Neural progenitor cell (in vitro differentiated cells): ENCODE data around the gene RAB5B. TPM values are rescaled to one million over a fixed set of nuclear protein-coding genes. Genes with fewer than 3 reads are reported as not detected.

Experiments
- DNase-seq: peaks from one replicate; pipeline ENCODE4 v3.0.0-alpha.2; 2016; ENCODE audit warnings: low spot score
- H2AFZ ChIP-seq: fragments of 200-600 bp; sonication (generic); replicated peaks from 2 replicates; pipeline ENCODE4 v1.6.1; 2016; ENCODE audit warnings: antibody characterized with exemption
- H3F3A ChIP-seq: fragments of 200-600 bp; sonication (generic); 2 replicates; pipeline ENCODE4 v1.6.1; 2016; ENCODE audit warnings: antibody characterized with exemption, low read depth
- H3K27ac ChIP-seq: fragments of 200-600 bp; sonication (generic); 2 replicates; pipeline ENCODE4 v1.5.1; 2016; ENCODE audit warnings: mild to moderate bottlenecking
- H3K27me3 ChIP-seq: fragments of 200-600 bp; sonication (generic); 2 replicates; pipeline ENCODE4 v1.6.1; 2016; ENCODE audit warnings: mild to moderate bottlenecking, moderate library complexity
- H3K36me3 ChIP-seq: fragments of 200-600 bp; sonication (generic); 2 replicates; pipeline ENCODE4 v1.5.1; 2016
- H3K4me1 ChIP-seq: fragments of 200-600 bp; sonication (generic); 2 replicates; pipeline ENCODE4 v1.6.1; 2016; ENCODE audit warnings: mixed run types
- H3K4me2 ChIP-seq: fragments of 200-600 bp; sonication (generic); 2 replicates; pipeline ENCODE4 v1.6.1; 2016
- H3K4me3 ChIP-seq: fragments of 200-600 bp; sonication (generic); 2 replicates; pipeline ENCODE4 v1.5.1; 2016
- H3K79me2 ChIP-seq: fragments of 200-600 bp; sonication (generic); 2 replicates; pipeline ENCODE4 v1.6.1; 2016; ENCODE audit warnings: low read depth
- H3K9ac ChIP-seq: fragments of 200-600 bp; sonication (generic); 2 replicates; pipeline ENCODE4 v1.6.1; 2016
- H3K9me3 ChIP-seq: fragments of 200-600 bp; sonication (generic); 2 replicates; pipeline ENCODE4 v1.5.1; 2016; ENCODE audit warnings: low read depth
- H4K20me1 ChIP-seq: fragments of 200-600 bp; sonication (generic); 2 replicates; pipeline ENCODE4 v1.6.1; 2016; ENCODE audit warnings: low read depth
- H3K27ac Mint-ChIP-seq: 3 replicates; pipeline ENCODE4 v1.8.0; 2021; ENCODE audit warnings: mixed read lengths
- H3K27me3 Mint-ChIP-seq: 2 replicates; pipeline ENCODE4 v1.8.0; 2022; ENCODE audit warnings: low read depth, mild to moderate bottlenecking, inconsistent platforms, moderate library complexity, mixed read lengths; ENCODE audit not compliant: insufficient read depth
- H3K36me3 Mint-ChIP-seq: 3 replicates; pipeline ENCODE4 v1.8.0; 2021; ENCODE audit warnings: mixed read lengths
- H3K4me1 Mint-ChIP-seq: 3 replicates; pipeline ENCODE4 v1.8.0; 2021; ENCODE audit warnings: mixed read lengths
- H3K4me3 Mint-ChIP-seq: 3 replicates; pipeline ENCODE4 v1.8.0; 2021; ENCODE audit warnings: mild to moderate bottlenecking, moderate library complexity, mixed read lengths
- H3K9me3 Mint-ChIP-seq: 3 replicates; pipeline ENCODE4 v1.8.0; 2020; ENCODE audit warnings: mixed read lengths
- EZH2 ChIP-seq: fragments of 200-600 bp; sonication (generic); IDR thresholded peaks from 2 replicates; pipeline ENCODE4 v1.6.1; 2017; ENCODE audit warnings: antibody characterized with exemption, mild to moderate bottlenecking, moderate library complexity
- EZH2phosphoT487 ChIP-seq: fragments of 200-600 bp; sonication (generic); IDR thresholded peaks from 2 replicates; pipeline ENCODE4 v1.6.1; 2017; ENCODE audit warnings: antibody characterized with exemption
- total RNA-seq: library from RNA; depleted of rRNA; stranded (reverse); fragments of >200 nt; gene quantifications from 2 replicates; pipeline ENCODE4 v1.2.3, GENCODE V29; 2015; ENCODE audit warnings: low replicate concordance
- TF ChIP-seq, protein P1 (sequence below): fragments of 200-600 bp; sonication (generic); IDR thresholded peaks from 2 replicates; pipeline ENCODE4 v1.5.1; 2017; ENCODE audit warnings: antibody characterized with exemption, mild to moderate bottlenecking

The RAB5B gene
- total RNA-seq, 1 donor from 2014 or later = 62.9 TPM

DNA sequence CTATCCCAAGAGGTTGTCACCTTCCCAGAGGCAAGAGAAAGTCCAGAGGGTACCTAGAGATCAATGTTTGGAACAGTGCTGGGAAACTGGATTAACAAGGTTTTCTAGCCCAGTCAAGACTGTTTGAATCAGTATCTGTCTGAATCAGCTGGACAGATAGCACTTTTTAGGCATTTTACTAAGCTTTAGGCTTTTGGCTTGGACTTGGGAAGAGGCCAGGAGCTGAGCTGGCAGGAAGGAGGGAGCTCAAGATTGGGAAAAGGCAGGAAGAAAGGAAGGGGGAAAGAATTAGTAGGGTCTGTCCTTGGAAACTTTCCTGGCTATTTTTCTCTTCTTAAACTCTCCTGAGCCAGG lies 55.3 kb downstream of the RAB5B start:
- no peak overlapping the region for H3K4me3 ChIP-seq
- no peaks in the 10 kb centered on the region for H3K79me2 ChIP-seq
- peaks cover 51% of the 10 kb centered on the region for H3K36me3 Mint-ChIP-seq
- H3K27ac Mint-ChIP-seq = no peak overlapping the region
- no peaks in the 10 kb centered on the region for H4K20me1 ChIP-seq
- no peak for DNase-seq
- no peaks in the 10 kb centered on the region for H3K4me1 Mint-ChIP-seq
- no peak overlapping the region for H3K27ac ChIP-seq
- no peaks in the 10 kb centered on the region for H3F3A ChIP-seq
- H3K27me3 ChIP-seq = no peaks in the 10 kb centered on the region
- H3K4me1 ChIP-seq = no peaks in the 10 kb centered on the region
- no peaks in the 10 kb centered on the region for H3K9me3 Mint-ChIP-seq
- H3K36me3 ChIP-seq = no peaks in the 10 kb centered on the region
- H3K27me3 Mint-ChIP-seq = peaks cover 8% of the 10 kb centered on the region
- TF ChIP-seq EZH2 (no peak), EZH2phosphoT487 (no peak)
- TF ChIP-seq, protein P1, sequence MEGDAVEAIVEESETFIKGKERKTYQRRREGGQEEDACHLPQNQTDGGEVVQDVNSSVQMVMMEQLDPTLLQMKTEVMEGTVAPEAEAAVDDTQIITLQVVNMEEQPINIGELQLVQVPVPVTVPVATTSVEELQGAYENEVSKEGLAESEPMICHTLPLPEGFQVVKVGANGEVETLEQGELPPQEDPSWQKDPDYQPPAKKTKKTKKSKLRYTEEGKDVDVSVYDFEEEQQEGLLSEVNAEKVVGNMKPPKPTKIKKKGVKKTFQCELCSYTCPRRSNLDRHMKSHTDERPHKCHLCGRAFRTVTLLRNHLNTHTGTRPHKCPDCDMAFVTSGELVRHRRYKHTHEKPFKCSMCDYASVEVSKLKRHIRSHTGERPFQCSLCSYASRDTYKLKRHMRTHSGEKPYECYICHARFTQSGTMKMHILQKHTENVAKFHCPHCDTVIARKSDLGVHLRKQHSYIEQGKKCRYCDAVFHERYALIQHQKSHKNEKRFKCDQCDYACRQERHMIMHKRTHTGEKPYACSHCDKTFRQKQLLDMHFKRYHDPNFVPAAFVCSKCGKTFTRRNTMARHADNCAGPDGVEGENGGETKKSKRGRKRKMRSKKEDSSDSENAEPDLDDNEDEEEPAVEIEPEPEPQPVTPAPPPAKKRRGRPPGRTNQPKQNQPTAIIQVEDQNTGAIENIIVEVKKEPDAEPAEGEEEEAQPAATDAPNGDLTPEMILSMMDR = no peak
- H3K4me2 ChIP-seq = no peak overlapping the region
- no peak overlapping the region for H3K9ac ChIP-seq
- H3K4me3 Mint-ChIP-seq = no peak overlapping the region
- no peaks in the 10 kb centered on the region for H3K9me3 ChIP-seq
- no peak overlapping the region for H2AFZ ChIP-seq

DNA sequence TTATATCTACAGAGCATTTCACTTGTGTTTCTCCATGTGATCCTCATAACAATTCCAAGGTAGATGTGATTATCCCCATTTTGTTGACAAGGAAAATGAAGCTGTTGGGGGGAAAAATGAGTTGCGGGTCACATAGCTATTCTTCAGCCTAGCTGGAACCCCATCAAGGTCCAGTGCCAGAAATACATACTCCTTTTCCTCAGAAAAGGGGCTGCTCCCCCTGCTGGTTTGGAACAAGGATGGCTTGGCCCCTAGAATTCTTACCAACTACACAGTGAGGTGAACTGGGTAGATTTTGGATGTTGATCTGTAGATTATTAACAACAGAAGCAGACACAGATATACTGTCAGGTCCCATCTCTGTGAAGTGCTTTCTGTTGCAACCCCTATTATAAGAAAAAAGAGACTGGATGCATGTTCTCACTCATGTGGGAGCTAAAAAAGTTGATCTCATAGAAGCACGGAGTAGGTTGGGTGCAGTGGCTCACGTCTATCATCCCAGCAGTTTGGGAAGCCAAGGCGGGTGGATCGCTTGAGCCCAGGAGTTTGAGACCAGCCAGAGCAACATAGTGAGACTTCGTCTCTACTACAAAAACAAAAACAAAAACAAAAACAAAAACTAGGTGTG lies 55.9 kb downstream of the RAB5B start:
- Histone ChIP-seq H3K27ac (no peak overlapping the region), H3K36me3 (no peaks in the 10 kb centered on the region), H3K9ac (no peak overlapping the region), H3K79me2 (no peaks in the 10 kb centered on the region), H3K9me3 (no peaks in the 10 kb centered on the region), H3K4me1 (no peaks in the 10 kb centered on the region), H3F3A (no peaks in the 10 kb centered on the region), H4K20me1 (no peaks in the 10 kb centered on the region), H2AFZ (no peak overlapping the region), H3K27me3 (no peaks in the 10 kb centered on the region), H3K4me3 (no peak overlapping the region), H3K4me2 (no peak overlapping the region)
- Mint-ChIP-seq H3K27me3 (peaks cover 8% of the 10 kb centered on the region), H3K36me3 (peaks cover 52% of the 10 kb centered on the region), H3K9me3 (no peaks in the 10 kb centered on the region), H3K27ac (no peak overlapping the region), H3K4me3 (no peak overlapping the region), H3K4me1 (no peaks in the 10 kb centered on the region)
- no peak for TF ChIP-seq EZH2phosphoT487
- TF ChIP-seq, protein P1 = peak; percentile 75
- peak; percentile 79 for DNase-seq

- Mint-ChIP-seq H3K27ac (no peak overlapping the region), H3K36me3 (peaks cover 54% of the 10 kb centered on the region), H3K27me3 (peaks cover 6% of the 10 kb centered on the region), H3K4me1 (no peaks in the 10 kb centered on the region), H3K9me3 (no peaks in the 10 kb centered on the region), H3K4me3 (no peak overlapping the region)
- H2AFZ ChIP-seq = no peak overlapping the region
- TF ChIP-seq, protein P1 = no peak
- TF ChIP-seq EZH2phosphoT487 (no peak), EZH2 (no peak)
- no peak for DNase-seq
- H3K4me3 ChIP-seq = no peak overlapping the region
- H3K36me3 ChIP-seq = no peaks in the 10 kb centered on the region
- H3K9me3 ChIP-seq = no peaks in the 10 kb centered on the region
- no peak overlapping the region for H3K27ac ChIP-seq
- H3K9ac ChIP-seq = no peak overlapping the region
- no peaks in the 10 kb centered on the region for H3K4me1 ChIP-seq
- H3K79me2 ChIP-seq = no peaks in the 10 kb centered on the region
- H3K4me2 ChIP-seq = no peak overlapping the region
- no peaks in the 10 kb centered on the region for H3K27me3 ChIP-seq
- no peaks in the 10 kb centered on the region for H4K20me1 ChIP-seq
- H3F3A ChIP-seq = no peaks in the 10 kb centered on the region
Measured at GRCh38 chr12:56031987-56032386, 58.1 kb downstream of the RAB5B start.
